ENCODE results near the gene CCDC154.
"Not testable (repeated sequence)": the region's sequence is repeated elsewhere in the genome, so short reads cannot be mapped to it uniquely, and the experiment has no call there.

Gene CCDC154

GRCh38 chr16:1455190-1456171, 11.1 kb upstream of the CCDC154 start:
- no peak for DNase-seq

DNA sequence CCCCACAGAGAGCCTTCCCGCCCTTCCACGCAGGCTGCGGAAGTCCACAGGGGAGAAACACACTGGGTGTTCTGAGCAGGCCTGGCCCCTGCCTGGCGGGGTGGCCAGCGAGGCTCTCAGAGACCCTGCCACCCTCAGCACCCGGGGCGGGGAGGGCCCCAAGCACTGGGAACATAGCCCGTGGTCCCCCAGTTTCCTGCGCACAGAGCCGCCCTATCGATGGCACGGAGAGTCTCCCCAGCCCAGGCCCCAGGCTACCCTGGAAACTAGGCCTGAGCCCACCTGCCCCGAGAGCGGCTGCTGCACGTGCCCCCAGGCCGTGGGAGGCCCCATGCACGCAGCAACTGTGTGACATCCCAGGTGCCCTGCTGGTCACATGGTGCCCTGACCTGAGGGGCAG, 10.2 kb upstream of the CCDC154 start:
- no peak for DNase-seq

DNA sequence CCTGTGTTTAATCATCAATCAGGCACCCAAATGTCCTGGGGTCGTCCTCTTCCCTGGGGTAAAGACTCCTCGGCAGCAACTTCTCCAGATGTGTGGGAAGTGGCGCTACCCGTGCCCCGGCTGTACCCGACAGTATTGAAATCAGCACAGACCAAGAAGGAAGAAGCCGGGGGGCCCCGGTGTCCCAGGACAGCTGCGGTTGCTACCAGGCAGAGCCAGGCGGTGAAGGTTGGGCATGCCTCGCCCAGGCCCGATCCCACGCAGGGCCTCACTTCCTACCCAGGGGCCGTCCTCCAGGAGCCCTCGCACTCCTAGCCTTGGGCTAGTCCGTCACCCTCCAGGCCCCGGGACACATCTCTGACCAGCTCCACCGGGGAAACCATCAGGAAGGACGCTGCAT, 9.0 kb upstream of the CCDC154 start:
- DNase-seq, result no peak

GRCh38 chr16:1452530-1452929, 8.2 kb upstream of the CCDC154 start:
- DNase-seq, result no peak

DNA sequence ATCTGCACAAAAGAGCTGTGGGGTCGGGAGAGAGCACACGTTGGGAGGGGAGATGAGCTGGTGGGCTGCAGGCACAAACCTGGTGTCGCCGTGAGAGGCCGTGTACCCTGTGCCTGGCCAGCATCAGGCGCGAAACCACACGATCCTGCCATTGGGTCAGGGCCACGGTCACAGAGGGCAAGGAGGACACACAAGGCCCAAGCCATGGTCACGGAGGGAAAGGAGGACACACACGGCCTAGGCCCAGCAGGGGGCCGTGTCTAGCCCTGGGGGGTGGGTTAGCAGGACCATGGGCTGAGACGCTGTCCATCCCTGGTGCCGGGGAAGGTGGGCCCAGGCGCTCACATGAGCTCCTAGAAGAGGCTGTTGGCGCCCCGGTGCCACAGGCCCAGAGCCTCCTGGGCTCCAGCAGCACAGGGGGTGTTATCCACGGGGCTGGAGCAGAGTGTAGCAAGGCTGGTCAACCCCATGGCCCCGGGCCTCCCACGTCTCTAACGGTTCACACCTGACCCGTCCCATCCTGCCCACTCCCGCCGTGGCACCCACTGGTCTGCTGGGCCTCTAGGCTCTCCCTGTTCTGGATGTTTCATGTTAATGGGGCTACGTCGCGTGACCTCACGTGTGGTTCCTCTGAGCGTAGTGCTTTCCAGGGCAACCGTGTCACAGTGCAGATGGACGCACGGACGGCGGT, 7.5 kb upstream of the CCDC154 start:
- no peak for DNase-seq

GRCh38 chr16:1450841-1451240, 6.5 kb upstream of the CCDC154 start:
- DNase-seq, result no peak

- no peak for DNase-seq
Observed at GRCh38 chr16:1450218-1450617, 5.9 kb upstream of the CCDC154 start.

DNA sequence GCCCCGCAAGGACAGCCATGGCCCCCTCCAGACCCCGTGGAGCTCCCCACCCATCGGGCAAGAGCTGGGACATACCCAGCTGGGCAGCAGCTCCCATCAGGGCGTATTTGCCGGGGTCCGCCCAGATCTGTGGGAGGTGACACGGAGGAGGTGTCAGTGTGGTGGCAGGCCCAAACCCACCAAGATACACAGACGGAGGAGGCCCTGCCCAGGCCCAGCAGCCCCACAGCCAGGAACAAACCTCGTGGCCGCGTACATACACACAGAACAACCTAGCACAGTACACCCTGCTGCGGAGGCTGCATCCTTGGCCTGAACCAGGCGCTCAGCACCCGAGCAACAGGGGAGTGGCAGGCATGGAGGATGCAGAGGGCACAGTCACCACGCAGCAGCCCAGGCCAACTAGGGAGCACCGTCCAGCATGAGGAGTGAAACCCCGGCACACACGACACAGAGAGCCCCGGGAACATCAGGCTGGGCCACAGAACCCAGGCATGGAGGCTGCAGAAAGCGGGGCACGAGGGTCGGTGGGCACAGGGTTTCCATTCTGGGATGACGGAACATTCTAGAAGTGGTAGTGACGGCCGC, 4.9 kb upstream of the CCDC154 start:
- no peak for DNase-seq

DNA sequence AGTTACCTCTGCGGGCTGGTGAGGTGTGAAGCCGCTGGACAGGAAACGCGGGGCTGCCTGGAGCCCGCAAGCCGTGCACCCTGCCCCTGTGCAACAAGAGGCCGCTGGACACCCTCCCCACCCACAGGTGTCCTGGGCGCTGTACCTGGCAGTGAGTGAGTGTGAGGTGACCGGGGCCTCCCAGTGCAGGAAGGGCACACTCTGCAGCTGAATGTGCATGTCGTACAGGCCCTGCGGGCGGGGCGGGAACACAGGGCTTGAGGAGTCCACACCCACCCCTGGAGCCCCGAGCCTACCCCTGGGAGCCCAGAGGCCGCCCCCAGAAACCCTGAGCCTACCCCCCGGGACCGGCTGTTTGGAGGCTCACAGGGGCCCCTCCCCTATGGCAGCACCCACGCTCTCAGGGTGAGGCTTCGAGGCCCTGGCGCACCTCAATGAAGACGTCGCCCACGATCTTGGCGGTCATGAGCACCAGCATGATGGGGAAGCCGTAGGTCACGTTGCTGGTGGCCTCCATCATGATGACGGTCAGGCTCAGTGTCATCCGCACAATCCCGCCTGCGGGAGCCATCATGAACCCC, 4.3 kb upstream of the CCDC154 start:
- no peak for DNase-seq

DNA sequence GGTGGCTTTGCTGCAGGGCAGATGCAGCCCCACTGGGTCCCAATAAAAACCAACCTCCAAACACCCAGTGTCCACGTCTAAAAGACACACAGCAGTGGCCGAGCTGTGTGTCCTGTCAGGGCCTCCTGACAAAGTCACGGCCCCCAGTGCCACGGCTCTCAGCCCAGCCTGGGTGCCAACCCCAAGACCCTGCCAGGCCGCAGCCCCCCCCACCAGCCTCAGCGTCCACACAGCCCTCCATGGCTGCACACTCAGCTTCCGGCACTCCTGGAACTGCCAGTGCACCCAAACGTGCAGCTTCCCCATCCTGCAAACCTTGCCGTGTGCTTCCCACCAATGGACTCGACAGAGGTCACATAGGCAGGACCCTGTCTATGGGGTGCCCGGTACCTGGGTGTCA, 3.6 kb upstream of the CCDC154 start:
- no peak for DNase-seq

- DNase-seq, result no peak
Observed at GRCh38 chr16:1446296-1447080, 2.1 kb upstream of the CCDC154 start.

DNA sequence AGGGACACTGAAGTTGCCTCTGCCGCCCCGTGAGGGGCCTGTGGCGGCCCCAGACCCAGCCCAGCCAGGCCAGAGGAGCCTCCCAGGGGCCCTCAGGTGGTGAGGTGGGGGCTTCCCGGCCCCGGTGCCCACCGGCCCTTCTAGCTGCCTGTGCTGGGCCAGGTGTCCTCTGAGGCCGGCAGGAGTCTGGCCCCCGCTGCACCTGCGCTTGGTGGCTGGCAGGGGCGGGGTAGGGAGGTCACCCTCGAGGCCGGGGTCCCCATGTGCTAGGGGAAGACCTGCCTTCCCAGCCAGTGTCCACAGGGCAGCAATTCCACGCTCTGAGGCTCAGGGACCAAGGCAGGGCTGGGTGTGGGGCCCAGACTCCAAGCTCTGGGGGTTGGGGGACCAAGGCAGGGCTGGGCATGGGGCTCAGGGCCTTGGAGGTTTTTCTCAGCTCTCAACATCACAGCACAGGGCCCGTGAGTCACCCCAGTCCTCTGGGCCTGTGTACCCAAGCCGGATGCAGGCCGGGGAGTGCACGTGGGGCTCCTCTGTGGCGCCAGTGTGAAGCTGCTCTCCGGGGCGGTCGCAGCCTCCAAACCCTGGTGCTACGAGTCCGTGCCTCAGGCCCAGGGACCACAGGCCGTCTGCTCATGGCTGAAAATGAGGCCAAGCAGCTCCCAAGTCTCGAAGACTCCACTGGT, 1.3 kb upstream of the CCDC154 start:
- DNase-seq, result no peak

DNA sequence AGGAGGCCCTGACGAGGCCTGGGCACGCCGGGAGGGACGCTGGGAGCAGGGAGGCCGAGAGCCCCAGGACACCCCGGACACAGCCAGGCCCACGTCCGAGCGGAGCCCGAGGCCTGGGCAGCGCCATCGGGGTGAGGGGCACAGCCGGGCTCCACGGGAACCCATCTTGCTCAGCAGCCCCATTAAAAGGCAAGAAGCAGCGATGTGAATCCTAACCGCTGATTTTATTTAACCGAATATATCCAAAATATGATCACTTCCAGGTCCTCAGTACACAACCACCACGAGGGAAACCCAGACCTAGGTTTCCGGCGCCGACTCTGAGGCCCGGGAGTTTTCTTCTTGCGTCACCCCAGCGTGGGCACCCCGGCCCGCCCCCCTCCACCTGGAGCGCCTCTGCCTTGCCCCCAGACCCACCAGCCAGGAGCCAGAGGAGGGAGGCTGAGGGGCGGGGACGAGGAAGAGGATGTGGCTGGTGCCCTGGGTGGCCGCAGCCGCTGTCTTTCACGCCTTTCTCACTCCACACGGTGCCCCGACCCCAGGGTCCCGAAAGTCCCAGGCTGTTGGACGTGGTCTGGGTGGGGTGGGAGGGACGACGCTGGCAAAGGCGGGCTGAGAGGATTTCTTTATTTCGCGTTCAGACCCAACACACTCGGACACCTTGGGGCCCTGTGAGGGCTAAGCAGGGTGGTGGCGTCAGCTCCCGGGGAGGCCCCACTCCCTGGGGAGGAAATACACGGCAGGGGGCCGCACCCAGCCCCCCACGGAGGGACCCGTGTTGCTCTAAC, 568 bp upstream of the CCDC154 start:
- no peak for DNase-seq

GRCh38 chr16:1443403-1443973, 868 bp downstream of the CCDC154 start:
- DNase-seq, result no peak

DNA sequence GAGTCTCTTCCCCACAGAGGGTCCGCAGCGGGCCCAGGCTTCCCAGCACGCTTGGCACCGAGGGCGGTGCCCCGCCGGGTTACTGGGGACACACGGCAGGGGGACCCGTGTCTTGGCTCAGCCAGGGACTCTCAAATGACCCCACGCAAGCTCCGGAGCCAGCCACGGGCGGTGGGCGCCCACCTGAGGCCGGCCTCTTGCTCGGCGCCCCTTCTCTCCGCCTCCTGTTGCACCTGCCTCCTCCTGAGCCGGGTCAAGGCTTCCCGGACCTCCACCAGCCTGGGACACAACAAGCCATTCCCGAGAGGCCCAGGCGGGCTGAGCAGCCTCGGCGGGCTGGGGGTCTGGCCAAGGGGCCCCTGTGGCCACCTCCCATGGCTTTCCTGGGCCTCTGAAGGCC, 1.7 kb downstream of the CCDC154 start:
- DNase-seq, result no peak

- no peak for DNase-seq
Observed at GRCh38 chr16:1441391-1441829, 2.9 kb downstream of the CCDC154 start.

DNA sequence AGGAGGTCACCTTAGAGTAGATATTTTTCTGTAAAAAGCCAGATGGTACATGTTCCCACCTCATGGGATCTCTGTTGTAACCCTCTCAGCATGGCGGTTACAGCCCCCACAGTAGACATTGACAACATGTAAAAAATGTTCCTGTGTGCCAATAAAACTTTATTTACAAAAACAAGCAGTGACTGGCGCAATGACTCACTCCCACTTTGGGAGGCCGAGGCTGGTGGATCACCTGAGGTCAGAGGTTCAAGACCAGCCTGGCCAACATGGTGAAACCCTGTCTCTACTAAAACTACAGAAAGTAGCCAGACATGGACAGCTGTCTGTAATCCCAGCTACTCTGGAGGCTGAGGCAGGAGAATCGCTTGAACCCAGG, 4.7 kb downstream of the CCDC154 start:
- not testable (repeated sequence) for DNase-seq

- no peak for DNase-seq
Observed at GRCh38 chr16:1439058-1439698, 5.2 kb downstream of the CCDC154 start.
